ENCODE results near the gene RRP1B.

RRP1B gene

DNA sequence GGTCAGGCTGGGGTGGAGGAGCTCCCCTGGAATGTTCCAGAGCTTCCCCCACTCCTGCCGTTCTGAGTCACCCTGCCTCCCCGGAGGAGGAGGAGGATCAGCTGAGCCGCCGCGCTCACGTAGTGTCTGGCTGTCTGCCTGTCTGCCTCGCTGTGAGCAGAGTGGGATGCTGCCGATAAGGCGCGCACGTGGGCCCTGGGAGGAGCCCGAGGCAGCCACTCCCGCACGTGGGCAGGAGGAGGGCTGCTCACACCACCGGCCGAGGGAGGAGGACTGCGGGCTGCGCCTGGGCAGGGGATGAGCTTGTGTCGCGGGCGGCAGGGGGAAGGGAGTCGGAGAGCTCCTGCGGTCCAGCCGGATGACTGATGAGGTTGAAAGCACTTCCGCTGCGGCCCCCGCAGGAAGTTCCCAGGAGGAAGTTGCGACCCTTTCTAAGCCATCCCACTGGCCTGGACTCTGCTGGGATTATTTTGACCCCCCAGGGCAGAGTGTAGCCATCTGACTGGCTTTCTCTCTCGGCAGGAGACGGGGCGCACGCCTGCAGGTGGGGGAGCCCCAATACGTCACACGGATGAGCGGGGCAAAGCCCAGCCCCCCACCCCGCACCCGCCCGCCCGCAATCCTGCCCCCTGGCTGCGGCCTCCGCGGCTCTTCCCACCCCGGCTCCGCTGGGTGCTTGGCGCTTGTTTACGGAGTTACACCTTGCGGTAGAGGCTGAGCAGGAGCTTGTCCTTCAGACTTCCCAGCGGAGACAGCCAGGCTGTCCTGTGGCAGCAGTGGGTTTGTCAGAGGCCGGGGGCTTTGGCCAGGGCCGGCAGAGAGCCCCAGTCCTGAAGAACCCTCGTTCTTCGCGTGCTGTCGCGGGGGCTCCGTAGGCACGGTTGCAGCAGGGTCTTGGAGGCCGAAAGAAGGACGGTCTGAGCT lies 69.4 kb downstream of the RRP1B start:
- peak; percentile 96 for DNase-seq

DNA sequence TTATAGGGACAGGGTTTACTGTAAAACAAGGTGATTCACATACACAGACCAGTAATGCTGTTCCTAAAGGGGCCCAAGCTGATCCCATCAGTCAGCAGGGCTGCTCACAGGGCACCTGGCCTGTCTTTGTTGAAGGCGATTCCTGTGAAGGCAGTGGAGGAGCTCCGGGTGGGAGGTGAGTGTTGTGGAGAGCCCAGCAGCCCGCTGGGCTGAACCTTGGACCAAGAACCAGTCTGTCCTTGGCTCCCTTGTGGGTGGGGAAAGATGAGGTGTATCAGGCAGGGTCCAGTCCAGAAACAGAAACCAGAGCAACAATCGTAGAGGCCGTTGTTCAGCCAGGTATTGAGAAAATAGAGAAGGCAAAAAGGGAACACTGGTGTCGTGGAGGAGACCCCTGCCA lies 72.1 kb downstream of the RRP1B start:
- no peak for DNase-seq

DNA sequence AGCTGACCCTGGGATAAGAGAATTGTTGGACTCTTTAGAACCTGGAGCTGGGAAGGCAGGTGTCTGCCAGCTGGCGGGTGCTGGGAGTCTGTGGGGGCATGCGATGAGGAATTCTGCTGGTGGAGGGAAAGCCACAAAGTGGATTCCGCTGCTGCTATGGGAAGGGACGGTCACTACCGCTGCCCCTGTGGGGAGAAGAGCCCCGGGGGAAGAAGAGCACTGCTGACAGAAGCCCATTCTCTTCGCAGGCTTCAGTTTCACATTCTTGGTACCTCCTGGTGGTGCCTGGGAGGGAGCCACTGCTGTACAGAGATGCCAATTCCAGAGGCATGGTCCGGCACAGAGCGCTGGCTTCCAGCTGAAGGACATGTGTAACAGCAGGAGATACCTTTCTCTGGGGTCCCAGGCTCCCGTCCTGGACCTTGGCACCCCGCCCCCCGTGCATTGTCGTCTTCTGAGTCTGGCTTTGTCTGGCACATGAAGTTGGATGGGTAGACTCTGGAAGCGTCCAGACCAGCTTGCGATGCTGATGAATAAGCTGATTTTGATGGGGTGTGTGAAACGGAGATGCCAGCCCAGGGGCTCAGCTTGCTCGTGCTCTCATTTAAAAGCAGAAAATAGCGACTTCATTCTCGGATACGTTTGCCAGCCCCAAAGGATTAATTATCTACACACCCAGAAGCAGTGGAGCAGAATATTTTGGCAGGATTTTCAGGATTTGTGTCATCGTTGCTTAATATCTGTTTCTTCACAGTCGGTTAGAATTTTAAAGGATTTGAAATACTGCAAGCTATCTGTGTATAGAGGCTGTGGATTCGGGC lies 72.7 kb downstream of the RRP1B start:
- DNase-seq, result no peak

GRCh38 chr21:43733060-43733459 lies 73.7 kb downstream of the RRP1B start:
- no peak for DNase-seq

DNA sequence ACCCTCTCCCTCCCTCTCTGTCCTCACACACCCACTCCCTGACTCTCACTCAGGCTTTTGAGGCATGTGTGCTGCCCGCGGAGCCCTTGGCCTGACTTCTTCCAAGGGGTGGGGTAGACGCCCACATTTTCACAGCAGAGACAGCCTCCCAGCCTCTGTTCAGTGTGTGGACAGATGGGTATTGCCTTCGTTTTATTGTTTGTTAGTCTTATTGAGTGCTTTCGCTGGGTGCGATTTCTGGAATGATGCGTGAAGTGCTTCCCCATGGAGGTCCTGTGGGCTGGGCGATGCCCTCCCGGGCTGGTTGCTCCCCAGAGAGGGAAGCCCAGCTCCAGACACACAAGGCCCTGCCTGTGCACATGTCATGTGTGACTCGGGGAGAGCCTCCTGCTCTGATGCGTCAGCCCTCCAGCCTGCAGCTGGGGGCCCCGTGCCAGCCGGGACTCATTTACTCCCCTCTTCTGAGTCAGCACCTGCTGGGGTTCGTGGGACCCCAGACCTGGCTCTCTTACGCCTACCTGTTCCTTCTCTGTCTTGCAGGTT lies 74.2 kb downstream of the RRP1B start:
- DNase-seq, result no peak

DNA sequence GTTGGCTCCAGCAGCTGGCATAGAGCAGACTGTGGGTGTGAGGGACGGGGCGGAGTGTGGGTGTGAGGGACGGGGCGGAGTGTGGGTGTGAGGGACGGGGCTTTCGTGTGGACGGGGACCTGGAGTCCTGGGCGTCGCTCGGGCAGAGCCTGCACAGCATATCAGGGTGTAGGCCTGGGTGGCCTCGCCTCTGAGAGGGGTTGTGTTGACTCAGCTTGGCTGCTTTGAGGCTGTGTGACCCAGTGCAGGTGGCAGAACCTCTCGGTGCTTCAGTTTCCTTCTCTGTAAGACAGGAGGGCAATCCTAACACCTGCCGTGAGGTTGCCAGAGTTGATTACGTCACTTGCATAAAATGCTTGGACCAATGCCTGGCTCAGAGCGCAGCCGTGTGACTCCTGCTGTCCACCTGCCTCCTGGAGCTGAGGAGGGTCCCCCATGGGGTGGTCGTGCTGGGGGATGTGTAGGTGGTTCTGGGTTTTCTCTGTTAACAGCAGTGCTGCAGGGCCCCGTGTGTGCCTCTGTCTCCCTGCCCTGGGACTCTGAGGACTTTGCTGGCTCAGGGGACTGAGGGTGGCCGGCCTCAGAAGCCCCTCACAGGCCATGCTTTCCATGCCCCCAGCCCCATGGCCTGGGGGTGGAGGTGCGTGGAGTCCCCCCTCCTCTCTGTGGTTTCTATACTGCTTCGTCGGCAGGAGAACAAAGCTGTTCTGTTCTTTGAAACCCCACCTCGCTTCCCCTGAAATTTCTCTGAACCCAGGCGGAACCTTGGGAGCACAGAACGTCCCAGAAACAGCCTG lies 75.0 kb downstream of the RRP1B start:
- no peak for DNase-seq

GRCh38 chr21:43734928-43735229 lies 75.5 kb downstream of the RRP1B start:
- no peak for DNase-seq

- no peak for DNase-seq
Measured at GRCh38 chr21:43735236-43736091, 76.1 kb downstream of the RRP1B start.

GRCh38 chr21:43736224-43736883 lies 77.0 kb downstream of the RRP1B start:
- DNase-seq, result no peak

DNA sequence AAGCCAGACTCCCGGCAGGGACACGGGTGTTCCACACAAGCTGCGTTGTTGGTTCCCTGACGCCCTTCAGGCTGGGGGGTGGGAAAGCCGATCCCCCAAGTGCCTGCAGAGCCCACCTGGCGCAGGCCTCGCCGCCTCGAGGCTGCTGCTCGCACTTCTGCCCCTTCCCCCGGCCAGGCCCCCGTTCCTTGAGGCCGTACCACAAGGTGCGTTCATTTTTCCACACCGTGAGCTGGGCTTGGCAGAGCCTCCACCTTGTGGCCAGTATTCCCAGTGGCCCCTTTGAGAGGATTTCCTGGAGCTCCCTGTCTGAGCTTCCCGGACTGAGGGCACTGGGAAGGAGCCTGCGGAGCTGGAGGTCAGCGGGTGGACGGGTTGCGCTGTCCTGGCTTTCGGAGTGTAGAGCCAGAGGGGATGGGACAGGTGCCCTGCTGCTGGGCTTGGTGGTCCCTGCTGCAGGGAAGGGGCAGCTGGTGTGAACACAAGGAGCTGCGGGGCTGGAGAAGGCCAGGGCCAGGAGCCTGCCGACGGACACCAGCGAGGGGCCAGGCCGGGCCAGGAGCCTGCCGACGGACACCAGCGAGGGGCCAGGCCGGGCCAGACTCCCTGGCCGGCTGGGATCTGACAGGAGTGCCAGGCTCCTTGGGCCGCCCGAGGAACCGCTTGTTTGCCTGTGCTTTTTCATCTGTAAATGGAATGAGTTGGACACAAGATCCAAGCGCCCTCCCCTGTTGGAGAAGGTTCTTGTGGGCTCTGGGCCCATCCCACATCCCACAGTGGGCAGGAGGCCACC lies 78.0 kb downstream of the RRP1B start:
- no peak for DNase-seq

GRCh38 chr21:43739621-43740435 lies 80.5 kb downstream of the RRP1B start:
- DNase-seq, result peak; percentile 24

GRCh38 chr21:43740497-43741156 lies 81.3 kb downstream of the RRP1B start:
- peak; percentile 63 for DNase-seq

GRCh38 chr21:43741423-43742096 lies 82.2 kb downstream of the RRP1B start:
- DNase-seq, result peak; percentile 36

DNA sequence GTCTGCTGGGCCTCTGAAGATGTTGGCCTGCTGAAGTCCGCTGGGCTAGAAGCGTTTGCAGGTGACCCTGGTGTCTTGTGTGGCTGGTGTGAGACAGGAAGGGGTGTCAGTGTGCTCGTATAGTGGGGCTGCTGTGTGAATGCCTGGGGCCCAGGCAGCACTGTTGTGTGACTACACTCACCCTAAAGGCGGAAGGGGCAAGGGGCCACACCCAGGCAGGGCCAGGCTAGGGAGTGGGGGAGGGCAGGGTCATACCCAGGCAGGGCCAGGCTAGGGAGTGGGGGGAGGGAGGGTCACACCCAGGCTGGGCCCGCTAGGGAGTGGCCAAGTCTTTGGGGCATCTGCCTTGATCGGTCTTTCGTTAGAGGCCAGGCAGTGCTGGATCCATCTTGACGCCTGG lies 84.6 kb downstream of the RRP1B start:
- no peak for DNase-seq

- no peak for DNase-seq
Measured at GRCh38 chr21:43744725-43745124, 85.4 kb downstream of the RRP1B start.

Data from NCI-H82 (cell line).